T-helper 1 cell treated with Interleukin-12 subunit alpha and Interleukin-12 subunit beta and Interleukin-4 antibody, amounts not matched to agents 30 μg/mL and 1 μg/mL, for 36 hours (primary cell): ENCODE data around the gene CTNNA3.

ENCODE experiments used
- H3K27ac Mint-ChIP-seq: one replicate; pipeline ENCODE4 v1.8.0; 2021; ENCODE audit warnings: mild to moderate bottlenecking, mixed read lengths
- H3K27me3 Mint-ChIP-seq: one replicate; pipeline ENCODE4 v1.8.0; 2021; ENCODE audit warnings: low read depth, mixed read lengths
- H3K36me3 Mint-ChIP-seq: one replicate; pipeline ENCODE4 v1.8.0; 2021; ENCODE audit warnings: low read depth, mixed read lengths
- H3K4me1 Mint-ChIP-seq: one replicate; pipeline ENCODE4 v1.8.0; 2021; ENCODE audit warnings: low read depth, mixed read lengths
- H3K4me3 Mint-ChIP-seq: one replicate; pipeline ENCODE4 v1.8.0; 2021; ENCODE audit warnings: mild to moderate bottlenecking, moderate library complexity, mixed read lengths
- H3K9me3 Mint-ChIP-seq: one replicate; pipeline ENCODE4 v1.8.0; 2021; ENCODE audit warnings: mixed read lengths

Gene CTNNA3

DNA sequence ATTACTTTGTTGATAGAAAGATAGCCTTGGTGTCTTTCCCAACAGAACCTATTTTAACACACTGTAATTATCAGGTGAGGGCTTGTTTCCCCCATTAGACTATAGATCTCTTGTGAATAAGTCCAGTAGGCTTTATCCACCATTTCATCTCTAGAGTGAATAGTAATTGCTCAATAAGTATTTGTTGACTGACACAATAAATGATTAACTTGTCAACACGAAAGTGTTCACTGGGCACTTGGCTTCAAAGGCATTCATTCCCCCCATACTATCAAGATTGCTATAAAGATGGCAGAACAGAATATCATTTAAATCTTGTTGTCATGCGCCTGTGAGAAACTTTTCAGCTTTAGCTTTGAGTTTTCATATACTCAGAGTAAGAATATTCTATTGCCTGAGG lies 1194.6 kb downstream of the CTNNA3 start:
- H3K27ac Mint-ChIP-seq = no peak overlapping the region
- H3K27me3 Mint-ChIP-seq = no peaks in the 10 kb centered on the region
- H3K4me1 Mint-ChIP-seq = no peaks in the 10 kb centered on the region
- no peaks in the 10 kb centered on the region for H3K36me3 Mint-ChIP-seq
- no peak overlapping the region for H3K4me3 Mint-ChIP-seq
- H3K9me3 Mint-ChIP-seq = no peaks in the 10 kb centered on the region

DNA sequence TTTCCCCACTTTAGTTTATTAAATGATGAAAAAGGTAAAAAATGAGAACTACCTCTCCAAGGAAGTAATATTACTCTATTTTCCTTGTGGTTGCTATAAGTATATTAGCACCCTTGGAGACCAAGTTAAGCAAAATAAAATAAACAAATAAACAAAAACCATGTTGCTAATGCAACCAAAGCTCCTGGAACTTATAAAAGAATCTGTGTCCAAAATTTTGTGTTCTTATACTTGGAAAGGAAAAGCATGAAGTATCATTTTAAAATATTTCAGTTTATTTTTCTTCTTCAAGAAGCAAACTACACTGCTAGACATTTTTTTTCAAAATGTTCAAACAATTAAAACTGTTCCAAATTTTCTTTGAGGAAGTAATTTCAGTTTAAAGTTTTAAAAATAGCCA lies 1212.0 kb downstream of the CTNNA3 start:
- Mint-ChIP-seq H3K27me3 (no peaks in the 10 kb centered on the region), H3K4me1 (no peaks in the 10 kb centered on the region), H3K27ac (no peak overlapping the region), H3K36me3 (no peaks in the 10 kb centered on the region), H3K9me3 (peaks cover 9% of the 10 kb centered on the region), H3K4me3 (no peak overlapping the region)

DNA sequence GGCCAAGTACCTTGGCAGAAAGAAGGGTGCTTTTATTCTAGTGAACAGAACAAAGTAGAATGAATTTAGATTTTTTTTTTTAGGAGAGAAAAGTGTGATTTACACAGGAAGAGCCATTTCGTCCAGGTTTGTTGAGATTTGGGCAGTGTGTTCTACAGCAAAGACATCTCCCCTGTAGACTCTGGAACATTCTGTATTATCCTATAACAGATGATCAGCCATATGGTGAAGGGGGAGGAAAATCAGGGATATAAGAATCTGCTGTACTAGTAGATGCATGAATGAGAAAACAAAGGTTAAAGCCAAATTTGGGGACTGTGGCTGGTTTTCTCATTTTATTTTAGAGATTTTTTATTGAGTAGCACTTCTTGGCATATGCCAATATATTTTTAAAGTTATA lies 1223.8 kb downstream of the CTNNA3 start:
- Mint-ChIP-seq H3K9me3 (peaks cover 8% of the 10 kb centered on the region), H3K4me1 (no peaks in the 10 kb centered on the region), H3K27ac (no peak overlapping the region), H3K4me3 (no peak overlapping the region), H3K27me3 (no peaks in the 10 kb centered on the region), H3K36me3 (no peaks in the 10 kb centered on the region)

DNA sequence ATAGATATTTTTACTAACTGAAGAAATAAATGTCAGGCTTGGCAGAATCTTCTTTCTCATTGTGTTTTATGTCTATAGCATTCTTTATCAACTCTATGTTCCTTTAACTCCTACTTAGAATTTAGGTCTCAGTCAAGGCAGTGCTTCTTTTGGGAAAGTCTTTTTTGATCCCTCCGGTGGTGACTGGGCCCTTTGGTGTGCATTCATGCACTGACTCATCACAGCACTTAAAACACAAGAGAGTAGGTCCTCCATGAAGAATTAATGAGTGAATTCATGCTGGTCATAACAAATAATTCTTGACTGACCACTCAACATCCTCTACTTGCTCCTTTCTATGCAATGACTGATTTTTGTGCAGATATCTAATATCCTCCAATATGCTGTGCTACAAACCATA lies 1229.0 kb downstream of the CTNNA3 start:
- Mint-ChIP-seq H3K27ac (no peak overlapping the region), H3K27me3 (no peaks in the 10 kb centered on the region), H3K4me1 (no peaks in the 10 kb centered on the region)

DNA sequence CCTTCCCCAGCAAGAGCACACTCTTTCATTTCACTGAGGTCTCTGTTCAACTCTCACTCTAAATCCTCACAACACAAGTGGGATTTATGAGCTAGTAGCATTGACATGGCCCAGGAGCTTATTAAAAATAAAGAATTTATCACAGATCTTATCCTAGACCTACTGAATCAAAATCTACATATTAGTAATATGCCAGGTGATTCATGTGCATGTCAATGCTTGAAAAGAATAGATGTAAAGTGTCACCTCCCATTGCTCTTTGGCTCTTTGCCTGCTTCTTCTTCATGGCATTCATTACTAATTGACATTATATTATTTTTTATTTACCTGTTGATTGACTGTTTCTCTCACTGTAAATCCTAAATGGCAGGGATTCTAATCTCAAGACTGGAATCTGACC lies 1229.4 kb downstream of the CTNNA3 start:
- H3K27ac Mint-ChIP-seq = no peak overlapping the region

More for the DNA sequence above, 1229.0 kb downstream of the CTNNA3 start:
- H3K36me3 Mint-ChIP-seq = no peaks in the 10 kb centered on the region
- H3K9me3 Mint-ChIP-seq = peaks cover 6% of the 10 kb centered on the region
- H3K4me3 Mint-ChIP-seq = no peak overlapping the region

DNA sequence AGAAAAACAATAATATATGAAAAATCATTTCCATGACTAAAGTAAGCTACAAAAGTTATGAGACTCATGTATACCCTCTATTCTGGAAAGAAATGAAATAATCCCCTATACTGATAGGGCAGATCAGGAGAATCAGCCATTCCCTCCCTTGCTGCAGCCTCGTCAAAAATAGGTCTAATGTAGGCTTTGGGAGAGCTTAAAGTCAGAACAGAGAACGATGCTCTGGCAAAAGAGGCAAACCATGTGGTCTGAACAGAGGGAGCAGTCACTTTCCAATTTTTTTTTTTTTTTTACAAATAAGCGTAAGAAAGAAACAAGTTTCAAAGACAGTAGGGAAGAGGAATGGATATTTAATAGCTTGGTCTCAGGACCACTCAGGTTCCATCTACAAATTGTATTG lies 1232.4 kb downstream of the CTNNA3 start:
- H3K4me1 Mint-ChIP-seq = no peaks in the 10 kb centered on the region
- H3K27ac Mint-ChIP-seq = no peak overlapping the region
- peaks cover 6% of the 10 kb centered on the region for H3K9me3 Mint-ChIP-seq
- H3K36me3 Mint-ChIP-seq = no peaks in the 10 kb centered on the region
- no peaks in the 10 kb centered on the region for H3K27me3 Mint-ChIP-seq
- no peak overlapping the region for H3K4me3 Mint-ChIP-seq

More for the DNA sequence above, 1229.4 kb downstream of the CTNNA3 start:
- H3K4me3 Mint-ChIP-seq = no peak overlapping the region
- H3K27me3 Mint-ChIP-seq = no peaks in the 10 kb centered on the region
- H3K9me3 Mint-ChIP-seq = peaks cover 6% of the 10 kb centered on the region
- H3K36me3 Mint-ChIP-seq = no peaks in the 10 kb centered on the region
- no peaks in the 10 kb centered on the region for H3K4me1 Mint-ChIP-seq

DNA sequence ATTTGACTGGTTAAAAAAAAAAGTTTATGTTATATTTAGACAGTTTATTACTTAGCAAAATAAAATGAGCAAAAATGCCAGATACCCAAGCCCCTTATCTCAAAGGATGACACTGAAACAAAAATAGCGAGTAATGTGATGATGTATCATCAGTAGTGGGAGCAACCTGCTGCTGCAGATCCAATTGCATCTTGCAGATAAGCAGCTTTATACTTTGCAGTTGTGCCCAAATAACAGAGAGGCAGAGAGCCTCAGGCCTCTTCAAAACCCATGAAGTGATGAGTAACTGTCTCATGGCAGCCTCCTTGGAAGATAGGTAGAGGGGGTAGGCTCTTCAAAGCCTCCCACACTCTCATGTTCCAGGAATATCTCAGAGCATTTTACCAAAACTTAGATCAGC lies 1238.4 kb downstream of the CTNNA3 start:
- H3K36me3 Mint-ChIP-seq = no peaks in the 10 kb centered on the region
- no peak overlapping the region for H3K27ac Mint-ChIP-seq
- peaks cover 7% of the 10 kb centered on the region for H3K9me3 Mint-ChIP-seq
- H3K27me3 Mint-ChIP-seq = no peaks in the 10 kb centered on the region
- H3K4me3 Mint-ChIP-seq = no peak overlapping the region
- no peaks in the 10 kb centered on the region for H3K4me1 Mint-ChIP-seq

DNA sequence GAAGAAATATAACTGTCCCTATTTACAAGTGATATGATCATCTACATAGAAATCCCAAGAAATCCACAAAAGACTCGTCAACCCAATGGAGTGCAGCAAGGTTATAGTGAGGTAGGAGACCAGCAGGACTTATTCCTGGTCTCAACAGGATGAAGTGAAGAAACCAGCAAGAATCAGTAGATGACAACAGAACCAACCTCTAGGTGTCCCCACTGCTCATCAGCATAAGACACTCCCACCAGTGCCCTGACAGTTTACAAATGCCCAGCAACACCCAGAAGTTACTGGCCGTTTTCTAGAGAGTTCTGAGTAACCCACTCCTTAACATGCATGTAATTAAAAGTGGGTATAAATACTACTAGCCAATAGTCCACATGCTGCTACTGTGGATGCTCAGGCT lies 1240.7 kb downstream of the CTNNA3 start:
- no peaks in the 10 kb centered on the region for H3K4me1 Mint-ChIP-seq
- H3K36me3 Mint-ChIP-seq = no peaks in the 10 kb centered on the region
- no peak overlapping the region for H3K4me3 Mint-ChIP-seq
- H3K27me3 Mint-ChIP-seq = no peaks in the 10 kb centered on the region
- H3K27ac Mint-ChIP-seq = no peak overlapping the region
- H3K9me3 Mint-ChIP-seq = peaks cover 10% of the 10 kb centered on the region

DNA sequence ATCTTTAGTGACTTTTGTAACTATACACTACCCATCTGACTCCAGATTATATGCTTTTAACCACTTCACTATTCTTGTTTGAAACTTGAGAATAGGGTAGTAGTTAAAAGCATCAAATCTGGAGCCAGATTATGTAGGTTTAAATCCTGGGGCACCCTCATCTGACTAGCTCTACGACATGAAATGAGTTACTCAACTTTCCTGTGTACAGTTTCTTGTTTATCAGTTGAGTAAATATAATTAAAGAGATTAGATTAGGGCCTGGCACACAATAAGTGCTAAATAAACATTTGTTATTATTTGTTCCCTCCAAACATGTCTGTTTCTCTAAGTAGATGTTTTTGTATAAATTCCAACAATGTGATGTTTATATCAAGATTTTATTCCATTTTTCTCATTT lies 1255.4 kb downstream of the CTNNA3 start:
- Mint-ChIP-seq H3K36me3 (no peaks in the 10 kb centered on the region), H3K9me3 (peaks cover 23% of the 10 kb centered on the region), H3K27ac (no peak overlapping the region), H3K27me3 (no peaks in the 10 kb centered on the region), H3K4me1 (no peaks in the 10 kb centered on the region), H3K4me3 (no peak overlapping the region)

DNA sequence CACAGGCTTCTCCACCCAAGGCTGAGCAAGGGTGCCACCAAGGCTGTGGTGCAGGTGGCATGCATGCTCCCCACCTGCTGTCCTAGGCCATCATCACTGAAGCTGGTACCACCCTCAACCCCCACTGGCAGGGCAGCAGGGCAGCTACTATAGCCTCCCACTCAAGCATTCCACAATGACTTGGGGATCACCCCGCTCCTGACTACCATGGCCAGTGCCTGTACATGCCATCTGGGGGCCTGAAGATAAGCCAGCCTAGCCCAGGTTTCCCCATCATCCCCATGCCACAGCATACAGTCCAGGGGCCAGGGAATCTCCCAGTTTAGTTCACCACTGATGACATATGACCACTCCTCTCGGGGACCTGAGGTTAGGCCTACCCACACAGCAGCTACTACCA lies 1281.1 kb downstream of the CTNNA3 start:
- H3K36me3 Mint-ChIP-seq = no peaks in the 10 kb centered on the region
- no peaks in the 10 kb centered on the region for H3K27me3 Mint-ChIP-seq
- H3K9me3 Mint-ChIP-seq = peaks cover 10% of the 10 kb centered on the region
- H3K4me3 Mint-ChIP-seq = no peak overlapping the region
- no peak overlapping the region for H3K27ac Mint-ChIP-seq
- H3K4me1 Mint-ChIP-seq = no peaks in the 10 kb centered on the region

DNA sequence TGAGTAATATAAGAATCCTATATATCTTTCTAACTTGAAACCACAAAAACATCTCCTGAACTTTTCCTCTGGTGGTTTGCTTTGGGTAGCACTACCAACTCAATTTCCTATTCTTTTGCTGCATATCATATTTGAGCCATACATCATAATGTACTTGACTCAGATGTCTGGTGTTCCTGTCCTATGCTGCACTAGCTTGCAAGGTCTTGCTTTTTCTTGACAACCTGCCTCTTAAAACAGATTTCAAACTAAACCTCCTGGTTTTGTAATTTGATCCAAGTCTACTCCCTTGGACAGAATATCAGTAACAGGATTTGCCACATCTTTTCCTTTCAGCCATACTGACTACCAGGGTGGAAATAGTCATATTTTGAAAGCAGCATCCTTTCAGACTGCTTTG lies 1290.4 kb downstream of the CTNNA3 start:
- no peaks in the 10 kb centered on the region for H3K36me3 Mint-ChIP-seq
- H3K4me1 Mint-ChIP-seq = no peaks in the 10 kb centered on the region
- H3K4me3 Mint-ChIP-seq = no peak overlapping the region
- H3K27me3 Mint-ChIP-seq = no peaks in the 10 kb centered on the region
- H3K9me3 Mint-ChIP-seq = peaks cover 3% of the 10 kb centered on the region
- no peak overlapping the region for H3K27ac Mint-ChIP-seq

DNA sequence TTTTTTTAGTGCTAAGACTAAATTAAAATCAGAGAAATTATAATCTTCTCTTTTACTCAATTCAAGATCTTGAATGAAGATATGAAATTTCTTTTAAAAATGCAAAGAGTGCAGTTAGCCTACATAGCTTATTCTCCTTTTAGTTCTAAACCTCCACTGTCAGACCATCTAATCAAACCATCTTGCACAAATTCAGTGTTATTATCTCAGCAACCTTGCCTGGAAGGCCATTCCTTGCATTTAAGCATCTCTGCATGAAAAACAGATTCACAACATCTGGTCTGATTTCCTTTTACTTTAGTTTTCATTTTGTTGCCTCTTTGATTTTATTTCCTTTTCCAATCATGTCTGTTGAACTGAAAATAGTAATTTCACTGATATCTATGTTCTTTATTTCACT lies 1297.3 kb downstream of the CTNNA3 start:
- H3K27me3 Mint-ChIP-seq = no peaks in the 10 kb centered on the region
- no peak overlapping the region for H3K27ac Mint-ChIP-seq
- H3K9me3 Mint-ChIP-seq = no peaks in the 10 kb centered on the region
- H3K4me3 Mint-ChIP-seq = no peak overlapping the region
- no peaks in the 10 kb centered on the region for H3K36me3 Mint-ChIP-seq
- H3K4me1 Mint-ChIP-seq = no peaks in the 10 kb centered on the region

DNA sequence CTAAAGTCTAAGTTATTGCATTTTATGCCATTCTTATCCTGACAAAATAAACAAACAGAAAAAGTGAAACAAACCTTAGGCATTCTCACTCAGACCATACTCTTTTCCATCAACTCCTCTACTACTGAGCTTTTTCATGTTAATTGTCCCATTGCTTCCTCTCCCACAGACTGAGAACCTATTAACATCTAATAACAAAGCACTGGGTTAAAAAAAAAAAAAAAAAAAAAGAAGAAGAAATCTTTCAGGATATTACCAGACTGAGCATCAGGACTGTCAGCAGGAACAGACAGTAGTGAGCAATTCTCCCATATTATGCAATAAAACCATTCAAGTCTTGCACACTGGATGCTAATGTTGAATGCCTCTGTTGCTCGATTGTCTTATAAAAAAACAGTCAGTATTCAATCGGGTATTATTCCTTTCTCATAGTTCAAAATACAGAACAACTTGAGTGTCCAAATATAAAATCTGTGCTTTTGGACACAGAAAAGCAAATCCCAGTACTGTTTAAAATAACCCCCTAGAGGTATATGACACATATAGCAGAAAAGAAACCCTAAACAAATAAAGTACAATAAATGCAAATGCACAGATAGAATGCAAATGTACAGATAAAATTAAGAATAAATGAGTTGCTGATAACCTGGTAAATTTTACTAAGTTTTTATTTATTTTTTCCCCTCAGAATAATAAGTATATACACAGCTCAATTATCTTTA lies 1301.5 kb downstream of the CTNNA3 start:
- Mint-ChIP-seq H3K9me3 (peaks cover 3% of the 10 kb centered on the region), H3K4me1 (no peaks in the 10 kb centered on the region), H3K4me3 (no peak overlapping the region), H3K36me3 (no peaks in the 10 kb centered on the region), H3K27me3 (no peaks in the 10 kb centered on the region), H3K27ac (no peak overlapping the region)

DNA sequence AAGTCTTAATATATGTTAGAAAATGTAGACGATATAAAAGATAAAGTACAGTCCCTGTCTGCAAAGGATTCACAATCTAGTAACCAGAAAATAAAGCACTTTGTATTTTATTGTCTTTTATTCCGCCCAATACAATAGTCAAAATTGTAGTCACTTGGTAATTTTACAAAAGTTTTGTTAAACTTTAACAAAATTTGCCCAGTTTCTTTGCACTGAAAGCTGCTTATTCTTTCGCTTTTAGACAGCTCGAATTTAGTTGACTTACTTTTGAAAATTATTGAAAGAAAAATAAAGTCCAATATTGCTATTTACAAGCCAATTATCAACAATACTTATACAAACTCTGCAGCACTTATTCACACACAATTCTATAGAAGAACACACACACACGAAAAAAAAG lies 1305.1 kb downstream of the CTNNA3 start:
- Mint-ChIP-seq H3K36me3 (no peaks in the 10 kb centered on the region), H3K27me3 (no peaks in the 10 kb centered on the region), H3K4me1 (no peaks in the 10 kb centered on the region), H3K4me3 (no peak overlapping the region), H3K9me3 (peaks cover 3% of the 10 kb centered on the region), H3K27ac (no peak overlapping the region)

DNA sequence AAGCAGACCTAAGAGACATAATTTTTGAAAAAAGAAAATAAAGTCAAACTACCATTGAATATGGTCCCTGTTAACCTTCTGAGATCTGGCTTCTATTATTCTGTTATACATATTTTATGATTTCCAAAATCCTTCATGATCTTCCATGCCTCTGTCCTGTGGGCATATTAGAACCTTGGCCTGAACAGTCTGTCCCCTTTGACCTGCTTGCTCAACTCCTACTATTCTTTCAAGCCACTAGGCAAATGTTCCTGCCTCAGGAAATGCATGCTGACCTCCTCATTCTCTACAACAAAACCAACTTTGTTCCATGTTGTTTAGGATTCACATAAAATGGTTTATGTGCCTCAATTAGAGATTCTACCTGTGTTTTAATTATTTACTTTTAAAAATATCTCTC lies 1315.0 kb downstream of the CTNNA3 start:
- no peaks in the 10 kb centered on the region for H3K9me3 Mint-ChIP-seq
- no peak overlapping the region for H3K4me3 Mint-ChIP-seq
- no peak overlapping the region for H3K27ac Mint-ChIP-seq
- no peaks in the 10 kb centered on the region for H3K4me1 Mint-ChIP-seq
- no peaks in the 10 kb centered on the region for H3K27me3 Mint-ChIP-seq
- no peaks in the 10 kb centered on the region for H3K36me3 Mint-ChIP-seq
